H9 (cell line): ENCODE results near the gene FAM114A1. TPM values are rescaled to one million over a fixed set of nuclear protein-coding genes. Genes with fewer than 3 reads are reported as not detected.

Experiments
- DNase-seq: peaks from one replicate; pipeline ENCODE4 v3.0.0-alpha.2; 2017
- H2AFZ ChIP-seq: one replicate; pipeline ENCODE4 v1.6.1; 2013; ENCODE audit warnings: mild to moderate bottlenecking, low read length, control low read depth, moderate library complexity
- H2AK5ac ChIP-seq: 2 replicates; pipeline ENCODE4 v1.6.1; 2013; ENCODE audit warnings: low read length, control low read depth, mixed read lengths; ENCODE audit not compliant: insufficient read length
- H2BK120ac ChIP-seq: one replicate; pipeline ENCODE4 v1.6.1; 2013; ENCODE audit warnings: low read depth, mild to moderate bottlenecking, low read length, control low read depth, inconsistent platforms; ENCODE audit not compliant: poor library complexity, severe bottlenecking
- H2BK12ac ChIP-seq: 2 replicates; pipeline ENCODE4 v1.6.1; 2013; ENCODE audit warnings: low read length, control low read depth, mixed read lengths, low read depth; ENCODE audit not compliant: insufficient read length
- H2BK15ac ChIP-seq: 2 replicates; pipeline ENCODE4 v1.6.1; 2013; ENCODE audit warnings: low read depth, low read length, control low read depth
- H2BK20ac ChIP-seq: one replicate; pipeline ENCODE4 v1.6.1; 2013; ENCODE audit warnings: low read depth, mild to moderate bottlenecking, low read length, control low read depth, inconsistent platforms; ENCODE audit not compliant: poor library complexity, severe bottlenecking
- H2BK5ac ChIP-seq: 2 replicates; pipeline ENCODE4 v1.6.1; 2013; ENCODE audit warnings: low read length, control low read depth, mixed read lengths; ENCODE audit not compliant: insufficient read length
- H3K14ac ChIP-seq: 2 replicates; pipeline ENCODE4 v1.6.1; 2013; ENCODE audit warnings: low read length, control low read depth; ENCODE audit not compliant: insufficient read depth
- H3K18ac ChIP-seq: 2 replicates; pipeline ENCODE4 v1.6.1; 2013; ENCODE audit warnings: low read depth, mild to moderate bottlenecking, mixed read lengths, low read length, control low read depth; ENCODE audit not compliant: insufficient read length
- H3K23ac ChIP-seq: 2 replicates; pipeline ENCODE4 v1.6.1; 2013; ENCODE audit warnings: low read length, control low read depth, mixed read lengths, low read depth; ENCODE audit not compliant: insufficient read length
- H3K23me2 ChIP-seq: 2 replicates; pipeline ENCODE4 v1.6.1; 2013; ENCODE audit warnings: low read depth, mild to moderate bottlenecking, mixed read lengths, low read length, control low read depth; ENCODE audit not compliant: insufficient read length, poor library complexity, severe bottlenecking
- H3K27ac ChIP-seq: 2 replicates; pipeline ENCODE4 v1.5.1; 2013; ENCODE audit warnings: low read length, control low read depth, mixed read lengths, low read depth; ENCODE audit not compliant: insufficient read length
- H3K27me3 ChIP-seq: 2 replicates; pipeline ENCODE4 v1.6.1; 2013; ENCODE audit warnings: low read length, control low read depth, inconsistent platforms; ENCODE audit not compliant: insufficient read depth
- H3K4ac ChIP-seq: 2 replicates; pipeline ENCODE4 v1.6.1; 2013; ENCODE audit warnings: low read depth, mild to moderate bottlenecking, control low read depth, inconsistent platforms, low read length, moderate library complexity
- H3K4me1 ChIP-seq: 2 replicates; pipeline ENCODE4 v1.6.1; 2013; ENCODE audit warnings: low read length, control low read depth, inconsistent platforms; ENCODE audit not compliant: insufficient read depth
- H3K4me2 ChIP-seq: 2 replicates; pipeline ENCODE4 v1.6.1; 2013; ENCODE audit warnings: low read length, control low read depth, mixed read lengths; ENCODE audit not compliant: insufficient read length, insufficient read depth
- H3K56ac ChIP-seq: 2 replicates; pipeline ENCODE4 v1.6.1; 2013; ENCODE audit warnings: low read depth, mild to moderate bottlenecking, mixed read lengths, low read length, control low read depth; ENCODE audit not compliant: insufficient read length
- H3K79me1 ChIP-seq: 2 replicates; pipeline ENCODE4 v1.6.1; 2013; ENCODE audit warnings: low read depth, mild to moderate bottlenecking, moderate library complexity, low read length, control low read depth, inconsistent platforms; ENCODE audit not compliant: insufficient read depth, poor library complexity, severe bottlenecking
- H3K79me2 ChIP-seq: 2 replicates; pipeline ENCODE4 v1.6.1; 2013; ENCODE audit warnings: low read length, control low read depth, inconsistent platforms; ENCODE audit not compliant: insufficient read depth
- H3K9ac ChIP-seq: 2 replicates; pipeline ENCODE4 v1.6.1; 2013; ENCODE audit warnings: low read length, control low read depth, mixed read lengths; ENCODE audit not compliant: insufficient read length; ENCODE audit errors: extremely low read depth
- H3K9me3 ChIP-seq: one replicate; pipeline ENCODE4 v1.6.1; 2013; ENCODE audit warnings: low read depth, low read length, inconsistent platforms; ENCODE audit not compliant: control insufficient read depth
- H3T11ph ChIP-seq: one replicate; pipeline ENCODE4 v1.6.1; 2013; ENCODE audit warnings: mild to moderate bottlenecking, low read length, control low read depth, inconsistent platforms
- H4K20me1 ChIP-seq: one replicate; pipeline ENCODE4 v1.6.1; 2013; ENCODE audit not compliant: control insufficient read depth, insufficient read length, insufficient read depth
- H4K5ac ChIP-seq: 2 replicates; pipeline ENCODE4 v1.6.1; 2013; ENCODE audit warnings: low read depth, mild to moderate bottlenecking, mixed read lengths, low read length, control low read depth; ENCODE audit not compliant: insufficient read length
- H4K8ac ChIP-seq: replicated peaks from 2 replicates; pipeline ENCODE4 v1.6.1; 2013; ENCODE audit warnings: low read length, control low read depth, mixed read lengths, low read depth; ENCODE audit not compliant: insufficient read length
- H4K91ac ChIP-seq: 2 replicates; pipeline ENCODE4 v1.6.1; 2013; ENCODE audit warnings: low read depth, mild to moderate bottlenecking, moderate library complexity, mixed read lengths, low read length, control low read depth; ENCODE audit not compliant: insufficient read length
- H3K27ac Mint-ChIP-seq, 3 experiments: 2 replicates in 2 of 3; 3 replicates in 1 of 3; pipeline ENCODE4 v1.8.0; 2020 to 2021; ENCODE audit warnings: mixed read lengths in 3 of 3, mild to moderate bottlenecking in 1 of 3, moderate library complexity in 1 of 3
- H3K27me3 Mint-ChIP-seq: 2 replicates; pipeline ENCODE4 v1.8.0; 2021; ENCODE audit warnings: low read depth, mild to moderate bottlenecking, moderate library complexity, mixed read lengths
- H3K36me3 Mint-ChIP-seq, 3 experiments: 2 replicates in 2 of 3; 3 replicates in 1 of 3; pipeline ENCODE4 v1.8.0; 2020 to 2021; ENCODE audit warnings: low read depth in 3 of 3, mixed read lengths in 3 of 3; ENCODE audit not compliant: insufficient read depth in 1 of 3
- H3K4me1 Mint-ChIP-seq, 2 experiments: 2 replicates each; pipeline ENCODE4 v1.8.0; 2020; ENCODE audit warnings: mixed read lengths in 2 of 2
- H3K4me3 Mint-ChIP-seq, 2 experiments: 2 replicates in 1 of 2; 3 replicates in 1 of 2; pipeline ENCODE4 v1.8.0; 2020 to 2021; ENCODE audit warnings: mild to moderate bottlenecking in 2 of 2, mixed read lengths in 2 of 2, moderate library complexity in 1 of 2
- H3K9me3 Mint-ChIP-seq, 2 experiments: 2 replicates in 1 of 2; 3 replicates in 1 of 2; pipeline ENCODE4 v1.8.0; 2020; ENCODE audit warnings: mild to moderate bottlenecking in 2 of 2, mixed read lengths in 2 of 2, moderate library complexity in 1 of 2
- CTCF ChIP-seq: fragments of 200-600 bp; sonication (generic); conservative IDR thresholded peaks from 3 replicates; pipeline ENCODE4 v1.8.0; 2021; ENCODE audit warnings: antibody characterized with exemption, mild to moderate bottlenecking
- WGBS: extraction: QIAGEN DNeasy Blood & Tissue Kit; methylation state at CpG from one replicate; pipeline ENCODE4 v1.1.7; 2013; ENCODE audit warnings: missing lambda C conversion rate, low lambda C conversion rate, mixed read lengths; ENCODE audit not compliant: insufficient read length; ENCODE audit errors: extremely low coverage; 5-methylcytosine and 5-hydroxymethylcytosine counted together
- total RNA-seq: library from RNA; stranded (reverse); gene quantifications from 2 replicates; pipeline ENCODE4 v1.2.1, GENCODE V29; 2021

The FAM114A1 gene
- total RNA-seq, 1 experiment from 2014 or later, result 9.9 TPM

GRCh38 chr4:38861791-38862190 lies 5.8 kb upstream of the FAM114A1 start:
- Histone ChIP-seq H3K9me3 (no peaks in the 10 kb centered on the region), H3K4me2 (no peak overlapping the region), H2BK12ac (no peak overlapping the region), H3K14ac (no peak overlapping the region), H3K23me2 (no peaks in the 10 kb centered on the region), H3K18ac (no peak overlapping the region), H2BK5ac (no peak overlapping the region), H2AK5ac (no peak overlapping the region), H3K4me1 (no peaks in the 10 kb centered on the region; the same call in 1 of the 2 replicates), H3K23ac (no peak overlapping the region), H3K9ac (no peak overlapping the region), H4K5ac (no peak overlapping the region), H3K27me3 (no peaks in the 10 kb centered on the region), H4K91ac (no peak overlapping the region), H2BK15ac (no peak overlapping the region), H3K56ac (no peak overlapping the region), H3K79me2 (no peaks in the 10 kb centered on the region), H3K27ac (no peak overlapping the region), H3K4ac (no peak overlapping the region), H4K20me1 (no peaks in the 10 kb centered on the region), H3T11ph (no peak overlapping the region), H2BK20ac (no peak overlapping the region), H3K79me1 (no peaks in the 10 kb centered on the region), H4K8ac (no peak overlapping the region), H2AFZ (no peak overlapping the region), H2BK120ac (no peak overlapping the region)
- no peak overlapping the region for H3K27ac Mint-ChIP-seq
- H3K9me3 Mint-ChIP-seq, result no peaks in the 10 kb centered on the region
- DNase-seq, result no peak
- H3K4me1 Mint-ChIP-seq, result peaks cover 13 to 16% of the 10 kb centered on the region in 2 experiments
- no peak for TF ChIP-seq CTCF
- WGBS, result no CpG with 5 or more reads among the region's 4 CpGs
- no peaks in the 10 kb centered on the region for H3K36me3 Mint-ChIP-seq
- H3K27me3 Mint-ChIP-seq, result peaks cover 2% of the 10 kb centered on the region; the same call in 1 of the 2 replicates
- no peak overlapping the region for H3K4me3 Mint-ChIP-seq
